ENCODE measurements around the gene CHN1. TPM values are rescaled to one million over a fixed set of nuclear protein-coding genes. Genes with fewer than 3 reads are reported as not detected.

CHN1 gene
- total RNA-seq, 4 donors from 2014 or later: 3.4 to 60.2 (median 7.1) TPM

DNA sequence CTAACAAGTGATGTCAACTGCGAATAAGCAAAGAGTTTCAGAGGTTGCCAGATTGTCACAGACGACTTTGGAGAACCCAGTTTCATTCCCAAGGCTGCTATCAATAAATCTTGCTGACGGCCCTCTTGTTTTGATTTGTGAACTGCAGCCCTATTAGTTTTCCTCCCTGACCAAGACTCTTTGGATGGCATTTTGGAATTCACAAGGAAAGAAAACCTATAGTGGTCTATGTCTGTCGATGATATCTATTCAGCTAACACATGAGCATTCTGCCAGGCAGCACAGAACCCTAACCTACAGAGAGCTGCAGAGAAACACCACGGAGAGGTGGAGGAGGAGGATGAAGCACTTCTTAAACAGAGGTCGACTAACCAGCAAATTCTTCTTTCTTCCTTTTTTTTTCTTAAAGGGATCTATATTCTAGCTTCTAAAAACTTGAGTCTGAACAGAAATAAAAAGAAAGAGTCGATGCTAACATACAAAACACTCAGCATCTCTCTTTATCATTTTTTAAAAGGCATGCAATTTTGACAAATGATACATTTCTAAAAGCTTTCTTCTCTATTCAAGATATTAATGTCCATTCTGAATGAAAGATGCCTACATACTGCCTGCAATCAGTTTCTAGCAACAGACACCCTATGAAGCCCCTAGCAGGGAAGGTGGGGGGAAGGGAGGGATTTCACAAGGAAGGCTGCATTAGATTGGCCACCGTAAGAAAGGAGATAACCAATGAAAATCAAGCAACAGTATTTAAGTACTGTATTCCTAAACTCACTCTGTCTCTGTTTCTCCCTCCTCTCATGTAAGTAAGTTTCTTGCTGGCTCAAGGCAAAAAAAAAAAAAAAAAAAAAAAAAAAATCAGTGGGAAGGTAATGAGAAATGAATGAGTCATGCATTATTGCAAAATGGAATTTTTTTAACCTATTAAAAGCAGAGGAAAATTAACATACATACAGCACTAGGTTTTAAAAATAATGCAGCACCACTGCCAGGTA is 157.9 kb downstream of the CHN1 start:
- DNase-seq: no peak
- H3K4me3 ChIP-seq: peak overlapping the region in 1 of 4 donors; percentile 13

GRCh38 chr2:174846218-174846617 is 159.0 kb downstream of the CHN1 start:
- H3K9me3 ChIP-seq: no peaks in the 10 kb centered on the region
- H3K27ac ChIP-seq: no peak overlapping the region
- DNase-seq: no peak
- TF ChIP-seq, protein P1, sequence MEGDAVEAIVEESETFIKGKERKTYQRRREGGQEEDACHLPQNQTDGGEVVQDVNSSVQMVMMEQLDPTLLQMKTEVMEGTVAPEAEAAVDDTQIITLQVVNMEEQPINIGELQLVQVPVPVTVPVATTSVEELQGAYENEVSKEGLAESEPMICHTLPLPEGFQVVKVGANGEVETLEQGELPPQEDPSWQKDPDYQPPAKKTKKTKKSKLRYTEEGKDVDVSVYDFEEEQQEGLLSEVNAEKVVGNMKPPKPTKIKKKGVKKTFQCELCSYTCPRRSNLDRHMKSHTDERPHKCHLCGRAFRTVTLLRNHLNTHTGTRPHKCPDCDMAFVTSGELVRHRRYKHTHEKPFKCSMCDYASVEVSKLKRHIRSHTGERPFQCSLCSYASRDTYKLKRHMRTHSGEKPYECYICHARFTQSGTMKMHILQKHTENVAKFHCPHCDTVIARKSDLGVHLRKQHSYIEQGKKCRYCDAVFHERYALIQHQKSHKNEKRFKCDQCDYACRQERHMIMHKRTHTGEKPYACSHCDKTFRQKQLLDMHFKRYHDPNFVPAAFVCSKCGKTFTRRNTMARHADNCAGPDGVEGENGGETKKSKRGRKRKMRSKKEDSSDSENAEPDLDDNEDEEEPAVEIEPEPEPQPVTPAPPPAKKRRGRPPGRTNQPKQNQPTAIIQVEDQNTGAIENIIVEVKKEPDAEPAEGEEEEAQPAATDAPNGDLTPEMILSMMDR (IDR thresholded peaks at IDR 0.05): no peak
- no peak for TF ChIP-seq POLR2A (IDR thresholded peaks at IDR 0.05)
- no peaks in the 10 kb centered on the region for H3K36me3 ChIP-seq
- no peaks in the 10 kb centered on the region for H3K4me1 ChIP-seq
- H3K27me3 ChIP-seq: no peaks in the 10 kb centered on the region
- no peak overlapping the region for H3K4me3 ChIP-seq

More for the DNA sequence above, 157.9 kb downstream of the CHN1 start:
- H3K4me1 ChIP-seq: no peaks in the 10 kb centered on the region
- TF ChIP-seq POLR2A (IDR thresholded peaks at IDR 0.05): no peak
- TF ChIP-seq, protein P1 (IDR thresholded peaks at IDR 0.05): no peak
- H3K36me3 ChIP-seq: no peaks in the 10 kb centered on the region
- H3K27me3 ChIP-seq: no peaks in the 10 kb centered on the region
- no peak overlapping the region for H3K27ac ChIP-seq
- H3K9me3 ChIP-seq: no peaks in the 10 kb centered on the region

- H3K36me3 ChIP-seq: no peaks in the 10 kb centered on the region
- H3K27me3 ChIP-seq: no peaks in the 10 kb centered on the region
- H3K9me3 ChIP-seq: no peaks in the 10 kb centered on the region
- H3K4me1 ChIP-seq: no peaks in the 10 kb centered on the region
- H3K27ac ChIP-seq: no peak overlapping the region
- DNase-seq: no peak
- H3K4me3 ChIP-seq: no peak overlapping the region
- TF ChIP-seq, protein P1 (IDR thresholded peaks at IDR 0.05): no peak
- no peak for TF ChIP-seq POLR2A (IDR thresholded peaks at IDR 0.05)
These were observed 160.9 kb downstream of the CHN1 start for GRCh38 chr2:174844295-174844708.

- Histone ChIP-seq H3K9me3 (no peaks in the 10 kb centered on the region), H3K4me3 (no peak overlapping the region), H3K27ac (no peak overlapping the region), H3K36me3 (no peaks in the 10 kb centered on the region), H3K4me1 (no peaks in the 10 kb centered on the region), H3K27me3 (no peaks in the 10 kb centered on the region)
- TF ChIP-seq, protein P1 (IDR thresholded peaks at IDR 0.05): no peak
- no peak for TF ChIP-seq POLR2A (IDR thresholded peaks at IDR 0.05)
- no peak for DNase-seq
These were observed 162.7 kb downstream of the CHN1 start for GRCh38 chr2:174842496-174842895.

- H3K27ac ChIP-seq: no peak overlapping the region
- DNase-seq: no peak
- H3K27me3 ChIP-seq: no peaks in the 10 kb centered on the region
- H3K4me3 ChIP-seq: no peak overlapping the region
- no peaks in the 10 kb centered on the region for H3K9me3 ChIP-seq
- TF ChIP-seq POLR2A (IDR thresholded peaks at IDR 0.05): no peak
- TF ChIP-seq, protein P1 (IDR thresholded peaks at IDR 0.05): no peak
- no peaks in the 10 kb centered on the region for H3K36me3 ChIP-seq
- H3K4me1 ChIP-seq: no peaks in the 10 kb centered on the region
These were observed 163.2 kb downstream of the CHN1 start for GRCh38 chr2:174841936-174842335.
